Esophagus muscularis mucosa (tissue), 4 donors: ENCODE results near the gene LCE5A. TPM values are rescaled to one million over a fixed set of nuclear protein-coding genes. Genes with fewer than 3 reads are reported as not detected.
"Not testable (repeated sequence)": the region's sequence is repeated elsewhere in the genome, so short reads cannot be mapped to it uniquely, and the experiment has no call there.

ENCODE experiments used
- DNase-seq: peaks from one replicate; pipeline ENCODE4 v3.0.0-alpha.2; 2017; ENCODE audit errors: extremely low spot score
- H3K27ac ChIP-seq, 4 donors: fragments of 200-600 bp; sonication (generic); replicated peaks in 1 of 4; 1 replicate in 3 of 4; 2 replicates in 1 of 4; pipeline ENCODE4 v1.5.1; 2016 to 2019; ENCODE audit warnings: mild to moderate bottlenecking in 1 of 4
- H3K27me3 ChIP-seq, 4 donors: fragments of 200-600 bp; sonication (generic); one replicate each; pipeline versions ENCODE4 v1.5.1 to v1.6.0; 2016 to 2019
- H3K36me3 ChIP-seq, 4 donors: fragments of 200-600 bp; sonication (generic); one replicate each; pipeline ENCODE4 v1.5.1; 2016 to 2019
- H3K4me1 ChIP-seq, 4 donors: fragments of 200-600 bp; sonication (generic); one replicate each; pipeline ENCODE4 v1.5.1; 2016 to 2019
- H3K4me3 ChIP-seq, 4 donors: fragments of 200-600 bp; sonication (generic); 1 replicate in 2 of 4; 2 replicates in 2 of 4; pipeline ENCODE4 v1.5.1; 2016 to 2019; ENCODE audit warnings: mild to moderate bottlenecking in 4 of 4, moderate library complexity in 1 of 4
- H3K9me3 ChIP-seq, 4 donors: fragments of 200-600 bp; sonication (generic); 1 replicate in 3 of 4; 2 replicates in 1 of 4; pipeline ENCODE4 v1.5.1; 2016 to 2019
- CTCF ChIP-seq, 3 experiments: fragments of 200-600 bp in 2 of 3; fragments of 450-650 bp in 1 of 3; sonication (generic) in 2 of 3; IDR thresholded peaks; one replicate each; pipeline ENCODE4 v1.5.1; 2017 to 2019; ENCODE audit warnings: antibody characterized with exemption in 3 of 3, mild to moderate bottlenecking in 2 of 3, moderate library complexity in 1 of 3
- EP300 ChIP-seq: sonication (generic); formaldehyde crosslinking; IDR thresholded peaks from one replicate; pipeline ENCODE4 v1.6.1; 2017; ENCODE audit warnings: antibody characterized with exemption
- POLR2A ChIP-seq: fragments of 450-650 bp; IDR thresholded peaks from one replicate; pipeline ENCODE4 v1.6.1; 2017; ENCODE audit warnings: antibody characterized with exemption, moderate library complexity, mild to moderate bottlenecking, low read depth
- POLR2AphosphoS5 ChIP-seq, 2 donors: sonication (generic); formaldehyde crosslinking; IDR thresholded peaks; one replicate each; pipeline ENCODE4 v1.6.1; 2017; ENCODE audit warnings: antibody characterized with exemption in 2 of 2
- WGBS: methylation state at CpG from one replicate; pipeline ENCODE4 v1.1.5; 2018; 5-methylcytosine and 5-hydroxymethylcytosine counted together
- intact Hi-C: fragments of 100-400 bp; cut with DNase I; formaldehyde crosslinking; loops from one replicate; pipeline ENCODE4 v1.15.1; 2023
- total RNA-seq, 4 donors: library from RNA; depleted of rRNA; stranded (reverse); fragments of >200 nt; gene quantifications; one replicate each; pipeline versions ENCODE4 v1.1.0 to v1.2.1, GENCODE V29; 2016

The LCE5A gene
- total RNA-seq, 4 donors from 2014 or later = not detected

GRCh38 chr1:152479792-152480595, 30.6 kb upstream of the LCE5A start:
- Histone ChIP-seq H3K27ac (no peak overlapping the region), H3K9me3 (peaks cover 0 to 13% (median 3%) of the 10 kb centered on the region in 4 donors), H3K36me3 (no peaks in the 10 kb centered on the region), H3K27me3 (no peaks in the 10 kb centered on the region), H3K4me1 (no peaks in the 10 kb centered on the region), H3K4me3 (no peak overlapping the region)
- DNase-seq = peak; percentile 89
- intact Hi-C loops = no loop called here
- 48% methylated on average over 10 of the region's 10 CpGs for WGBS
- TF ChIP-seq CTCF (IDR thresholded peaks at IDR 0.05) = peak in 1 of 3 experiments; percentile 45
- TF ChIP-seq EP300 = no peak

GRCh38 chr1:152481869-152482664, 28.5 kb upstream of the LCE5A start:
- intact Hi-C loops = no loop called here
- TF ChIP-seq POLR2AphosphoS5 (IDR thresholded peaks at IDR 0.05) = no peak
- no peak for TF ChIP-seq POLR2A
- TF ChIP-seq CTCF (IDR thresholded peaks at IDR 0.05) = no peak
- no peak for TF ChIP-seq EP300
- peaks cover 0 to 4% (median 0%) of the 10 kb centered on the region in 4 donors for H3K9me3 ChIP-seq
- no peaks in the 10 kb centered on the region for H3K36me3 ChIP-seq
- no peak overlapping the region for H3K27ac ChIP-seq
- 63% methylated on average over 8 of the region's 8 CpGs for whole genome bisulfite sequencing
- H3K4me1 ChIP-seq = no peaks in the 10 kb centered on the region
- no peak overlapping the region for H3K4me3 ChIP-seq
- DNase-seq = peak; percentile 81
- no peaks in the 10 kb centered on the region for H3K27me3 ChIP-seq

- intact Hi-C loops = no loop called here
- no peak overlapping the region for H3K4me3 ChIP-seq
- H3K9me3 ChIP-seq = peaks cover 0 to 8% (median 2%) of the 10 kb centered on the region in 4 donors
- DNase-seq = no peak
- H3K36me3 ChIP-seq = no peaks in the 10 kb centered on the region
- WGBS = 62% methylated on average over 3 of the region's 3 CpGs
- no peak for TF ChIP-seq EP300
- TF ChIP-seq POLR2AphosphoS5 (IDR thresholded peaks at IDR 0.05) = no peak
- peak in 1 of 3 experiments; percentile 25 for TF ChIP-seq CTCF (IDR thresholded peaks at IDR 0.05)
- no peak for TF ChIP-seq POLR2A
- H3K4me1 ChIP-seq = no peaks in the 10 kb centered on the region
- H3K27me3 ChIP-seq = no peaks in the 10 kb centered on the region
- H3K27ac ChIP-seq = no peak overlapping the region
Measured at GRCh38 chr1:152486400-152487006, 24.1 kb upstream of the LCE5A start.

GRCh38 chr1:152487871-152488270, 22.7 kb upstream of the LCE5A start:
- Histone ChIP-seq H3K27me3 (no peaks in the 10 kb centered on the region), H3K9me3 (peaks cover 0 to 8% (median 2%) of the 10 kb centered on the region in 4 donors), H3K4me1 (no peaks in the 10 kb centered on the region), H3K4me3 (no peak overlapping the region), H3K36me3 (no peaks in the 10 kb centered on the region), H3K27ac (no peak overlapping the region)
- 73% methylated on average over 2 of the region's 2 CpGs for WGBS
- no peak for DNase-seq
- TF ChIP-seq EP300 (no peak), POLR2AphosphoS5 (IDR thresholded peaks at IDR 0.05) (no peak), POLR2A (no peak), CTCF (IDR thresholded peaks at IDR 0.05) (no peak)
- intact Hi-C loops = no loop called here

GRCh38 chr1:152491537-152491936, 19.1 kb upstream of the LCE5A start:
- intact Hi-C loops = not testable (repeated sequence)

More at GRCh38 chr1:152491537-152491936, 19.1 kb upstream of the LCE5A start:
- H3K36me3 ChIP-seq, DNase-seq, H3K4me3 ChIP-seq, H3K4me1 ChIP-seq, H3K27me3 ChIP-seq, H3K27ac ChIP-seq, H3K9me3 ChIP-seq: not testable (repeated sequence)
